Measurements from ENCODE around the gene HERPUD1. TPM values are rescaled to one million over a fixed set of nuclear protein-coding genes. Genes with fewer than 3 reads are reported as not detected.

HERPUD1 gene
- total and polyA plus RNA-seq, 2 donors from 2014 or later: 209 to 234 TPM

- intact Hi-C loops (cut with DNase I): no loop called here
- FAIRE-seq: no peak
- H3K9ac ChIP-seq (ENCODE audit: low read length in 3 of 3): no peak overlapping the region
These were observed 49.1 kb downstream of the HERPUD1 start for GRCh38 chr16:56980792-56981724.

GRCh38 chr16:56981729-56982271, 49.9 kb downstream of the HERPUD1 start:
- intact Hi-C loops (cut with DNase I): no loop called here
- peak in 1 of 5 donors; percentile 19 for DNase-seq
- no peaks in the 10 kb centered on the region for H3K27me3 ChIP-seq (ENCODE audit: control insufficient read depth, insufficient read depth, low read length)
- no peaks in the 10 kb centered on the region for H3K36me3 ChIP-seq (ENCODE audit: control insufficient read depth in 2 of 3, insufficient read depth in 3 of 3, low read length in 3 of 3)
- H3K9ac ChIP-seq (ENCODE audit: low read length in 3 of 3): no peak overlapping the region
- H3K4me3 ChIP-seq (ENCODE audit: low read length in 3 of 3): no peak overlapping the region
- H3K27ac ChIP-seq (ENCODE audit: low read depth in 2 of 2, low read length in 2 of 2): no peak overlapping the region
- no peak for FAIRE-seq
- H3K9me3 ChIP-seq (ENCODE audit: control insufficient read depth in 2 of 3, insufficient read depth in 1 of 3, low read length in 3 of 3): no peaks in the 10 kb centered on the region
- H3K4me1 ChIP-seq (ENCODE audit: control insufficient read depth in 2 of 3, insufficient read depth in 2 of 3, low read depth in 1 of 3, low read length in 3 of 3): peaks cover 0 to 6% (median 0%) of the 10 kb centered on the region in 3 donors
- no peak for TF ChIP-seq CTCF (IDR thresholded peaks at IDR 0.05; ENCODE audit: borderline replicate concordance, extremely low read depth, insufficient read depth)

More at GRCh38 chr16:56980792-56981724, 49.1 kb downstream of the HERPUD1 start:
- no peak for TF ChIP-seq CTCF (IDR thresholded peaks at IDR 0.05; ENCODE audit: borderline replicate concordance, extremely low read depth, insufficient read depth)
- no peaks in the 10 kb centered on the region for H3K36me3 ChIP-seq (ENCODE audit: control insufficient read depth in 2 of 3, insufficient read depth in 3 of 3, low read length in 3 of 3)
- no peak for DNase-seq
- no peaks in the 10 kb centered on the region for H3K27me3 ChIP-seq (ENCODE audit: control insufficient read depth, insufficient read depth, low read length)
- no peak overlapping the region for H3K27ac ChIP-seq (ENCODE audit: low read depth in 2 of 2, low read length in 2 of 2)
- H3K4me1 ChIP-seq (ENCODE audit: control insufficient read depth in 2 of 3, insufficient read depth in 2 of 3, low read depth in 1 of 3, low read length in 3 of 3): peaks cover 0 to 4% (median 0%) of the 10 kb centered on the region in 3 donors
- no peaks in the 10 kb centered on the region for H3K9me3 ChIP-seq (ENCODE audit: control insufficient read depth in 2 of 3, insufficient read depth in 1 of 3, low read length in 3 of 3)
- H3K4me3 ChIP-seq (ENCODE audit: low read length in 3 of 3): no peak overlapping the region

- intact Hi-C loops (cut with DNase I): no loop called here
- FAIRE-seq (no peak), DNase-seq (no peak)
- Histone ChIP-seq H3K9ac (ENCODE audit: low read length in 3 of 3) (no peak overlapping the region), H3K4me3 (ENCODE audit: low read length in 3 of 3) (no peak overlapping the region), H3K27ac (ENCODE audit: low read depth in 2 of 2, low read length in 2 of 2) (no peak overlapping the region), H3K9me3 (ENCODE audit: control insufficient read depth in 2 of 3, insufficient read depth in 1 of 3, low read length in 3 of 3) (no peaks in the 10 kb centered on the region), H3K36me3 (ENCODE audit: control insufficient read depth in 2 of 3, insufficient read depth in 3 of 3, low read length in 3 of 3) (no peaks in the 10 kb centered on the region), H3K27me3 (ENCODE audit: control insufficient read depth, insufficient read depth, low read length) (no peaks in the 10 kb centered on the region), H3K4me1 (ENCODE audit: control insufficient read depth in 2 of 3, insufficient read depth in 2 of 3, low read depth in 1 of 3, low read length in 3 of 3) (peaks cover 0 to 6% (median 0%) of the 10 kb centered on the region in 3 donors)
- no peak for TF ChIP-seq CTCF (IDR thresholded peaks at IDR 0.05; ENCODE audit: borderline replicate concordance, extremely low read depth, insufficient read depth)
These were observed 50.8 kb downstream of the HERPUD1 start for GRCh38 chr16:56982695-56983094.

All from kidney (tissue), 14 donors.